HL-60 (cell line): ENCODE measurements around the gene SPATA16.

Experiments
- DNase-seq, 2 experiments: peaks; one replicate each; pipeline ENCODE4 v3.0.0-alpha.2; 2010 to 2020; ENCODE audit warnings: low read depth in 1 of 2, low spot score in 1 of 2
- H3K27ac ChIP-seq: fragments of 250-450 bp; sonication (Bioruptor Pico); replicated peaks from 2 replicates; pipeline ENCODE4 v1.5.1; 2020; ENCODE audit warnings: mild to moderate bottlenecking, moderate library complexity
- H3K27me3 ChIP-seq: fragments of 250-450 bp; sonication (Bioruptor Pico); 2 replicates; pipeline ENCODE4 v1.5.1; 2021; ENCODE audit warnings: mild to moderate bottlenecking, moderate library complexity; ENCODE audit not compliant: insufficient read depth, poor library complexity, severe bottlenecking
- H3K4me3 ChIP-seq: replicated peaks from 2 replicates; pipeline ENCODE4 v1.5.1; 2011; ENCODE audit warnings: mild to moderate bottlenecking, control low read depth, low read length; ENCODE audit not compliant: insufficient read depth
- GABPA ChIP-seq: IDR thresholded peaks from 2 replicates; pipeline ENCODE4 v1.6.1; 2012; ENCODE audit warnings: low read depth
- POLR2AphosphoS5 ChIP-seq: IDR thresholded peaks from 2 replicates; pipeline ENCODE4 v1.6.1; 2012; ENCODE audit warnings: low read depth
- SPI1 ChIP-seq: IDR thresholded peaks from 2 replicates; pipeline ENCODE4 v1.6.1; 2012; ENCODE audit warnings: low read depth, mild to moderate bottlenecking, borderline replicate concordance
- TF ChIP-seq, protein P1 (sequence below): IDR thresholded peaks from 2 replicates; pipeline ENCODE4 v1.6.1; 2012; ENCODE audit warnings: low read depth; ENCODE audit not compliant: insufficient replicate concordance
- TF ChIP-seq, protein P2 (sequence below): IDR thresholded peaks from one replicate; pipeline ENCODE4 v1.5.1; 2011; ENCODE audit warnings: low read length, control low read depth, inconsistent platforms; ENCODE audit not compliant: insufficient read depth

Gene SPATA16

DNA sequence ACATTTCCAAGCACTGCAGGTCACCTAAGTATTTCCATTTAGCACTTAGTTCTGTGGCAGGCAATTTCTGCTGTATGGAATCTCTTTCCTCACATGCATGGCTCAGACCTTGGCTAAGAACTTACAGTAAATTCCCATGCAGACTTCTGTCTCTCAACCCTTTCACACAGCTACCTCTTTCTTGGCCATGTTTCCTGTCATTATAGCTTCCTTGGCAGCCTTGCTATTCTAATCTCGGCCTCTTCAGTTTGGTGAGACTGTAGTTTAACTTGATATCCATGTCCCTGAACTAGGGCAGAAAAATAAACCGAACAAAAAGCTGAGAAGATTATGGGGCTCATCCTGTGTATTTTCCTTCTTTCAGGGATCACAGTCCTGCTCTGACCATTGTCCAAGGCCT is 96.0 kb downstream of the SPATA16 start:
- TF ChIP-seq, protein P1, sequence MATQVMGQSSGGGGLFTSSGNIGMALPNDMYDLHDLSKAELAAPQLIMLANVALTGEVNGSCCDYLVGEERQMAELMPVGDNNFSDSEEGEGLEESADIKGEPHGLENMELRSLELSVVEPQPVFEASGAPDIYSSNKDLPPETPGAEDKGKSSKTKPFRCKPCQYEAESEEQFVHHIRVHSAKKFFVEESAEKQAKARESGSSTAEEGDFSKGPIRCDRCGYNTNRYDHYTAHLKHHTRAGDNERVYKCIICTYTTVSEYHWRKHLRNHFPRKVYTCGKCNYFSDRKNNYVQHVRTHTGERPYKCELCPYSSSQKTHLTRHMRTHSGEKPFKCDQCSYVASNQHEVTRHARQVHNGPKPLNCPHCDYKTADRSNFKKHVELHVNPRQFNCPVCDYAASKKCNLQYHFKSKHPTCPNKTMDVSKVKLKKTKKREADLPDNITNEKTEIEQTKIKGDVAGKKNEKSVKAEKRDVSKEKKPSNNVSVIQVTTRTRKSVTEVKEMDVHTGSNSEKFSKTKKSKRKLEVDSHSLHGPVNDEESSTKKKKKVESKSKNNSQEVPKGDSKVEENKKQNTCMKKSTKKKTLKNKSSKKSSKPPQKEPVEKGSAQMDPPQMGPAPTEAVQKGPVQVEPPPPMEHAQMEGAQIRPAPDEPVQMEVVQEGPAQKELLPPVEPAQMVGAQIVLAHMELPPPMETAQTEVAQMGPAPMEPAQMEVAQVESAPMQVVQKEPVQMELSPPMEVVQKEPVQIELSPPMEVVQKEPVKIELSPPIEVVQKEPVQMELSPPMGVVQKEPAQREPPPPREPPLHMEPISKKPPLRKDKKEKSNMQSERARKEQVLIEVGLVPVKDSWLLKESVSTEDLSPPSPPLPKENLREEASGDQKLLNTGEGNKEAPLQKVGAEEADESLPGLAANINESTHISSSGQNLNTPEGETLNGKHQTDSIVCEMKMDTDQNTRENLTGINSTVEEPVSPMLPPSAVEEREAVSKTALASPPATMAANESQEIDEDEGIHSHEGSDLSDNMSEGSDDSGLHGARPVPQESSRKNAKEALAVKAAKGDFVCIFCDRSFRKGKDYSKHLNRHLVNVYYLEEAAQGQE = no peak
- TF ChIP-seq SPI1 (no peak), POLR2AphosphoS5 (no peak), GABPA (no peak)
- TF ChIP-seq, protein P2, sequence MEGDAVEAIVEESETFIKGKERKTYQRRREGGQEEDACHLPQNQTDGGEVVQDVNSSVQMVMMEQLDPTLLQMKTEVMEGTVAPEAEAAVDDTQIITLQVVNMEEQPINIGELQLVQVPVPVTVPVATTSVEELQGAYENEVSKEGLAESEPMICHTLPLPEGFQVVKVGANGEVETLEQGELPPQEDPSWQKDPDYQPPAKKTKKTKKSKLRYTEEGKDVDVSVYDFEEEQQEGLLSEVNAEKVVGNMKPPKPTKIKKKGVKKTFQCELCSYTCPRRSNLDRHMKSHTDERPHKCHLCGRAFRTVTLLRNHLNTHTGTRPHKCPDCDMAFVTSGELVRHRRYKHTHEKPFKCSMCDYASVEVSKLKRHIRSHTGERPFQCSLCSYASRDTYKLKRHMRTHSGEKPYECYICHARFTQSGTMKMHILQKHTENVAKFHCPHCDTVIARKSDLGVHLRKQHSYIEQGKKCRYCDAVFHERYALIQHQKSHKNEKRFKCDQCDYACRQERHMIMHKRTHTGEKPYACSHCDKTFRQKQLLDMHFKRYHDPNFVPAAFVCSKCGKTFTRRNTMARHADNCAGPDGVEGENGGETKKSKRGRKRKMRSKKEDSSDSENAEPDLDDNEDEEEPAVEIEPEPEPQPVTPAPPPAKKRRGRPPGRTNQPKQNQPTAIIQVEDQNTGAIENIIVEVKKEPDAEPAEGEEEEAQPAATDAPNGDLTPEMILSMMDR = no peak
- no peak for DNase-seq
- H3K27me3 ChIP-seq = no peaks in the 10 kb centered on the region
- no peak overlapping the region for H3K27ac ChIP-seq
- H3K4me3 ChIP-seq = no peak overlapping the region

- Histone ChIP-seq H3K4me3 (no peak overlapping the region), H3K27ac (no peak overlapping the region), H3K27me3 (no peaks in the 10 kb centered on the region)
- TF ChIP-seq, protein P2 = no peak
- TF ChIP-seq GABPA = no peak
- no peak for TF ChIP-seq POLR2AphosphoS5
- TF ChIP-seq, protein P1 = no peak
- no peak for TF ChIP-seq SPI1
- no peak for DNase-seq
Measured at GRCh38 chr3:173043757-173044156, 97.3 kb downstream of the SPATA16 start.

GRCh38 chr3:173038484-173038871 is 102.6 kb downstream of the SPATA16 start:
- H3K4me3 ChIP-seq = no peak overlapping the region
- TF ChIP-seq, protein P1 = no peak
- TF ChIP-seq, protein P2 = no peak
- no peak for TF ChIP-seq SPI1
- no peak for TF ChIP-seq POLR2AphosphoS5
- no peak for TF ChIP-seq GABPA
- H3K27me3 ChIP-seq = no peaks in the 10 kb centered on the region
- H3K27ac ChIP-seq = no peak overlapping the region
- DNase-seq = no peak
